ENCODE measurements around the gene RSU1.
A peak's percentile ranks its signal among the peaks of the same experiment; 100 is the strongest.

RSU1 gene

DNA sequence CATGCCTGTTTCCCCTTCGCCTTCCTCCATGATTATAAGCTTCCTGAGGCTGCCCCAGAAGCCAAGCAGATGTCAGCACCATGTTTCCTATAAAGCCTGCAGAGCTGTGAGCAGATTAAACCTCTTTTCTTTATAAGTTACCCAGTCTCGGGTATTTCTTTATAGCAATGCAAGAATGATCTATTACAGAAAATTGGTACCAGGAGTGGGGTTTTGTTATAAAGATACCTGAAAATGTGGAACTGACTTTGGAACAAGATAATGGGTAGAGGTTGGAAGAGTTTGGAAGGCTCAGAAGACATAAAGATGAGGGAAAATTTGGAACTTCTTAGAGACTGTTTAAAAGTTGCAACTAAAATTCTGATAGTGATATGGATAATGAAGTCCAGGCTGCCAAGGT is 4.8 kb upstream of the RSU1 start:
- H3K27ac ChIP-seq: no peak overlapping the region
- no peak for TF ChIP-seq ZFX (IDR thresholded peaks at IDR 0.05)
- TF ChIP-seq, protein P1, sequence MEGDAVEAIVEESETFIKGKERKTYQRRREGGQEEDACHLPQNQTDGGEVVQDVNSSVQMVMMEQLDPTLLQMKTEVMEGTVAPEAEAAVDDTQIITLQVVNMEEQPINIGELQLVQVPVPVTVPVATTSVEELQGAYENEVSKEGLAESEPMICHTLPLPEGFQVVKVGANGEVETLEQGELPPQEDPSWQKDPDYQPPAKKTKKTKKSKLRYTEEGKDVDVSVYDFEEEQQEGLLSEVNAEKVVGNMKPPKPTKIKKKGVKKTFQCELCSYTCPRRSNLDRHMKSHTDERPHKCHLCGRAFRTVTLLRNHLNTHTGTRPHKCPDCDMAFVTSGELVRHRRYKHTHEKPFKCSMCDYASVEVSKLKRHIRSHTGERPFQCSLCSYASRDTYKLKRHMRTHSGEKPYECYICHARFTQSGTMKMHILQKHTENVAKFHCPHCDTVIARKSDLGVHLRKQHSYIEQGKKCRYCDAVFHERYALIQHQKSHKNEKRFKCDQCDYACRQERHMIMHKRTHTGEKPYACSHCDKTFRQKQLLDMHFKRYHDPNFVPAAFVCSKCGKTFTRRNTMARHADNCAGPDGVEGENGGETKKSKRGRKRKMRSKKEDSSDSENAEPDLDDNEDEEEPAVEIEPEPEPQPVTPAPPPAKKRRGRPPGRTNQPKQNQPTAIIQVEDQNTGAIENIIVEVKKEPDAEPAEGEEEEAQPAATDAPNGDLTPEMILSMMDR (conservative IDR thresholded peaks at IDR 0.05): no peak

DNA sequence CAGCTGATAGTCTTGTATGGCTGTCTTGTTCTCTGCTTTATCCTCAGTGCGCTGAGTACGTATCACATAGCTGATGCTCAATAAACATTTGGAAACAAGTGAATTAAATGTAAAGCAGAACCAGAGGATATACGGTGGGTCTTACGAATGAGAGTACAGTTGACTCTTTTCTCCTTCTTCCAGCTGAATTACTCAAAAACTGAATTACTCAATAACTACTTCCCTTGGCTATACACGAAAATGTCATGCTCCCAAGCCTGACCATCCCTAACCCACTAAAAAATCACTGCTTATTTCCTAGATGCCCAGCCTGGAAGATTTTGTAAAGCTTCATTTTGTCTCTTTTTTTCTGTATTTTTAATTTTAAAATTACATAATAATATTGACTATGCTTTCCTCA is 3.2 kb upstream of the RSU1 start:
- no peak overlapping the region for H3K27ac ChIP-seq
- TF ChIP-seq ZFX (IDR thresholded peaks at IDR 0.05): no peak
- TF ChIP-seq, protein P1 (conservative IDR thresholded peaks at IDR 0.05): no peak

DNA sequence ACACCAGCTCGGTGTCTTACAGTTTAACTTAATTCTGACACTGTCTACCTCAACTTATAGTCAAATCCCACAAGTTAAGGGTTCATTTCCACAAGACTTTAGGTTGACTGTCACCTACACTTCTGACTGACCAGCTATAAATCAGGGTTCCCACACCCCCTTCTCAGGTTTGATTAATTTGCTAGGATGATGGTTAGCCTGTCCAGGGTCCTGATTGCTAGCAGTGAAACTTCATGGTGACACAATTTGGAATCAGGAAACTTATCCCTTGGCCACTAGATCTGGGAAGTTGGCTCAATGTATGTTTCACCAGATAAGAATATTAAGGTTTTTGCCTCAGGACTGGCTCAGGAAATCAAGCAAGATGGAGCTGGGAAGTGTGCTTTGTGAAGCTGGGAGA is 2.8 kb upstream of the RSU1 start:
- no peak overlapping the region for H3K27ac ChIP-seq
- TF ChIP-seq, protein P1 (conservative IDR thresholded peaks at IDR 0.05): no peak
- no peak for TF ChIP-seq ZFX (IDR thresholded peaks at IDR 0.05)

DNA sequence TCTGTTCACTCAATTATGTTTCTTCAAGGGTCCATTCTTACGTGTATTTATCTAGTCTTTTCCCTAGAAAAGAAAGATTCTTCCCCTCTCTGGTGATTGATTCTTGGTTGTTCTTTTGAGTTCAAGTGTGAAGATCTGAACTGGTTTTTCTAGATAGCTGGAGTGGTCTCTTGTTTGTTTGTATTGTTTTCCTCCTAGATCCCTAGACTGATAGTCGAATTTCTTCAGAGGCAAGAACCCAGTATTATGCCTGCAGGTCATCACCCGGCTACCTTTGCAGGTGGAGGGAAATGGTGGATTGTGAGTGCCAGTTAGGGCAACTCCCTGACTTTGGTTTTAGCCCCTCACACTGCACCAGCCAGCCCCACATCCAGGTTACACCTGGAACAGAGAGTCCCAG is 2.2 kb upstream of the RSU1 start:
- no peak overlapping the region for H3K27ac ChIP-seq
- TF ChIP-seq, protein P1 (conservative IDR thresholded peaks at IDR 0.05): no peak
- TF ChIP-seq ZFX (IDR thresholded peaks at IDR 0.05): no peak

DNA sequence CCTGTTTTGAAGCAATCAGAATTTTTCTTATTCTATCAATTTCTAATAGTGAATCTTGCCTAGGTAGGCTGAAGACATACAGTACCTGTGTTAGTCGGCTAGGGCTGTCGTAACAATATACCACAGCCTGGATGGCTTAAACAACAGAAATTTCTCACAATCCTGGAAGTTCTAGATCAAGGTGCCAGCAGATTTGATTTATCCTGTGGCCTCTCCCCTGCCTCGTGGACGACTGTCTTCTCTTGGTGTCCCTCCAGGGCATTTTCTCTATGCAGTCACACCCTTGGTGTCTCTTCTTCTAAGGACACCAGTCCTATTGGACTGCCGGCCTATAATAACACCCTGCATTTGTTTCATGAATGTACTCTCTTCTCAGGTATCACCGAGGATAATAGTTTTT is 1.8 kb upstream of the RSU1 start:
- H3K27ac ChIP-seq: no peak overlapping the region
- TF ChIP-seq ZFX (IDR thresholded peaks at IDR 0.05): no peak
- TF ChIP-seq, protein P1 (conservative IDR thresholded peaks at IDR 0.05): no peak

DNA sequence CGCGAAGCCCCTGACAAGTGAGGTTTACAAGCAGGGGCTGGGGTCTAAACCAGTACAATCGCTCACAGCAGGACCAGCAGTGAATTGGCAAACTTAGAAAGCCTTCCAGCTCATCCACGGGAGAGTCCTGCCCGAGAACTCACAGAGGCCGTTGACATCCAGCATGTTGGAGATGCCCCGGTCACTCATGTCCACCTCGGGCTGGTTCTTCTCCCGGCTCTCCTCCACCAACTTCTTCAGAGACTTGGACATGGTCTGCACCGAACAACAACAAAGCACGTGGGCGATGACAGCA is 447 bp downstream of the RSU1 start:
- no peak for TF ChIP-seq ZFX (IDR thresholded peaks at IDR 0.05)
- TF ChIP-seq, protein P1 (conservative IDR thresholded peaks at IDR 0.05): no peak
- H3K27ac ChIP-seq: peak overlapping the region; percentile 72

DNA sequence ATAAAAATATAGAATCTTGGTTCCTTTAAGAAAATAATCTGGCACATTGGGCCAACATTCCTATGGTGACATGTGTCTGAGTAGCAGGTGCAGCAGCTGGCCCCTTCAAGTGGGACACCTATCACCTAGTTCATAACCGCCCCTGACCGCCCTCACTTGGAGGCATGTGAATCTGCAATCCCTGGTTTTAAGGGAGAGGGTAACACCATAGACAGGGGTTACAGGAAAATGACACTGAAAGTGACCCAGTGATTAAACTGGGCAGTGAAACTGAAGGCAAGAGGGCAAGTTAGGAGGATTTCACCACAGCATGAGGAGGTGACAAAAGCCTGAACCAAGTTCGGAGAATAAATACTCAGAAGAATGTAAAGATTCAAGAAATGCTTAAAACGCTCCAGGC is 1.1 kb downstream of the RSU1 start:
- TF ChIP-seq ZFX (IDR thresholded peaks at IDR 0.05): no peak
- TF ChIP-seq, protein P1 (conservative IDR thresholded peaks at IDR 0.05): no peak
- no peak overlapping the region for H3K27ac ChIP-seq

All from C4-2B (cell line).